ENCODE measurements around the gene PID1.

- TF ChIP-seq CTCF (IDR thresholded peaks at IDR 0.05) (no peak), POLR2A (IDR thresholded peaks at IDR 0.05) (no peak), EP300 (IDR thresholded peaks at IDR 0.05) (no peak)
These were observed 174.5 kb downstream of the PID1 start for GRCh38 chr2:229096409-229097066.

Data from sigmoid colon (tissue), 4 donors.